Measurements from ENCODE around the gene KCNMB3.
"Not testable (repeated sequence)": the region's sequence is repeated elsewhere in the genome, so short reads cannot be mapped to it uniquely, and the experiment has no call there.

KCNMB3 gene

GRCh38 chr3:179278932-179279693 lies 28.2 kb upstream of the KCNMB3 start:
- H3K27ac ChIP-seq (ENCODE audit: low read length), result no peak overlapping the region
- H3K27me3 ChIP-seq (ENCODE audit: control insufficient read depth in 1 of 2, insufficient read depth in 2 of 2, low read length in 2 of 2), result no peaks in the 10 kb centered on the region
- H3K9me3 ChIP-seq (ENCODE audit: control insufficient read depth in 2 of 2, low read length in 2 of 2), result no peaks in the 10 kb centered on the region
- no peaks in the 10 kb centered on the region for H3K36me3 ChIP-seq (ENCODE audit: control insufficient read depth in 2 of 2, insufficient read depth in 2 of 2, low read length in 2 of 2)
- no peaks in the 10 kb centered on the region for H3K4me1 ChIP-seq (ENCODE audit: control insufficient read depth, insufficient read depth, low read length)
- H3K9ac ChIP-seq (ENCODE audit: low read length in 2 of 2), result no peak overlapping the region
- H3K4me3 ChIP-seq (ENCODE audit: low read length in 2 of 2), result no peak overlapping the region

- H3K27me3 ChIP-seq (ENCODE audit: control insufficient read depth in 1 of 2, insufficient read depth in 2 of 2, low read length in 2 of 2), result no peaks in the 10 kb centered on the region
- H3K27ac ChIP-seq (ENCODE audit: low read length), result no peak overlapping the region
- H3K4me1 ChIP-seq (ENCODE audit: control insufficient read depth, insufficient read depth, low read length), result no peaks in the 10 kb centered on the region
- H3K4me3 ChIP-seq (ENCODE audit: low read length in 2 of 2), result no peak overlapping the region
- no peak overlapping the region for H3K9ac ChIP-seq (ENCODE audit: low read length in 2 of 2)
- H3K9me3 ChIP-seq (ENCODE audit: control insufficient read depth in 2 of 2, low read length in 2 of 2), result no peaks in the 10 kb centered on the region
- H3K36me3 ChIP-seq (ENCODE audit: control insufficient read depth in 2 of 2, insufficient read depth in 2 of 2, low read length in 2 of 2), result no peaks in the 10 kb centered on the region
These were observed 27.2 kb upstream of the KCNMB3 start for GRCh38 chr3:179278151-179278550.

- H3K27ac ChIP-seq (ENCODE audit: low read length), result no peak overlapping the region
- H3K9me3 ChIP-seq (ENCODE audit: control insufficient read depth in 2 of 2, low read length in 2 of 2), result no peaks in the 10 kb centered on the region
- no peaks in the 10 kb centered on the region for H3K36me3 ChIP-seq (ENCODE audit: control insufficient read depth in 2 of 2, insufficient read depth in 2 of 2, low read length in 2 of 2)
- H3K4me1 ChIP-seq (ENCODE audit: control insufficient read depth, insufficient read depth, low read length), result no peaks in the 10 kb centered on the region
- no peak overlapping the region for H3K4me3 ChIP-seq (ENCODE audit: low read length in 2 of 2)
- no peak overlapping the region for H3K9ac ChIP-seq (ENCODE audit: low read length in 2 of 2)
- no peaks in the 10 kb centered on the region for H3K27me3 ChIP-seq (ENCODE audit: control insufficient read depth in 1 of 2, insufficient read depth in 2 of 2, low read length in 2 of 2)
These were observed 25.8 kb upstream of the KCNMB3 start for GRCh38 chr3:179276743-179277142.

GRCh38 chr3:179276001-179276400 lies 25.1 kb upstream of the KCNMB3 start:
- Histone ChIP-seq H3K4me3 (ENCODE audit: low read length in 2 of 2) (no peak overlapping the region), H3K9ac (ENCODE audit: low read length in 2 of 2) (no peak overlapping the region), H3K27me3 (ENCODE audit: control insufficient read depth in 1 of 2, insufficient read depth in 2 of 2, low read length in 2 of 2) (no peaks in the 10 kb centered on the region), H3K27ac (ENCODE audit: low read length) (no peak overlapping the region), H3K9me3 (ENCODE audit: control insufficient read depth in 2 of 2, low read length in 2 of 2) (no peaks in the 10 kb centered on the region), H3K36me3 (ENCODE audit: control insufficient read depth in 2 of 2, insufficient read depth in 2 of 2, low read length in 2 of 2) (no peaks in the 10 kb centered on the region), H3K4me1 (ENCODE audit: control insufficient read depth, insufficient read depth, low read length) (no peaks in the 10 kb centered on the region)

GRCh38 chr3:179274434-179274833 lies 23.5 kb upstream of the KCNMB3 start:
- not testable (repeated sequence) for H3K27ac ChIP-seq (ENCODE audit: low read length); H3K9me3 ChIP-seq (ENCODE audit: control insufficient read depth in 2 of 2, low read length in 2 of 2); H3K9ac ChIP-seq (ENCODE audit: low read length in 2 of 2); H3K36me3 ChIP-seq (ENCODE audit: control insufficient read depth in 2 of 2, insufficient read depth in 2 of 2, low read length in 2 of 2); H3K4me1 ChIP-seq (ENCODE audit: control insufficient read depth, insufficient read depth, low read length); H3K27me3 ChIP-seq (ENCODE audit: control insufficient read depth in 1 of 2, insufficient read depth in 2 of 2, low read length in 2 of 2); H3K4me3 ChIP-seq (ENCODE audit: low read length in 2 of 2)

GRCh38 chr3:179272385-179272784 lies 21.5 kb upstream of the KCNMB3 start:
- Histone ChIP-seq H3K27me3 (ENCODE audit: control insufficient read depth in 1 of 2, insufficient read depth in 2 of 2, low read length in 2 of 2) (no peaks in the 10 kb centered on the region), H3K27ac (ENCODE audit: low read length) (no peak overlapping the region), H3K9me3 (ENCODE audit: control insufficient read depth in 2 of 2, low read length in 2 of 2) (no peaks in the 10 kb centered on the region), H3K9ac (ENCODE audit: low read length in 2 of 2) (no peak overlapping the region), H3K4me1 (ENCODE audit: control insufficient read depth, insufficient read depth, low read length) (no peaks in the 10 kb centered on the region), H3K4me3 (ENCODE audit: low read length in 2 of 2) (no peak overlapping the region), H3K36me3 (ENCODE audit: control insufficient read depth in 2 of 2, insufficient read depth in 2 of 2, low read length in 2 of 2) (no peaks in the 10 kb centered on the region)

GRCh38 chr3:179269152-179269707 lies 18.3 kb upstream of the KCNMB3 start:
- H3K4me1 ChIP-seq (ENCODE audit: control insufficient read depth, insufficient read depth, low read length), result no peaks in the 10 kb centered on the region
- no peaks in the 10 kb centered on the region for H3K27me3 ChIP-seq (ENCODE audit: control insufficient read depth in 1 of 2, insufficient read depth in 2 of 2, low read length in 2 of 2)
- H3K4me3 ChIP-seq (ENCODE audit: low read length in 2 of 2), result no peak overlapping the region
- H3K36me3 ChIP-seq (ENCODE audit: control insufficient read depth in 2 of 2, insufficient read depth in 2 of 2, low read length in 2 of 2), result no peaks in the 10 kb centered on the region
- H3K9me3 ChIP-seq (ENCODE audit: control insufficient read depth in 2 of 2, low read length in 2 of 2), result no peaks in the 10 kb centered on the region
- no peak overlapping the region for H3K9ac ChIP-seq (ENCODE audit: low read length in 2 of 2)
- H3K27ac ChIP-seq (ENCODE audit: low read length), result no peak overlapping the region

- H3K27ac ChIP-seq (ENCODE audit: low read length), result no peak overlapping the region
- H3K4me3 ChIP-seq (ENCODE audit: low read length in 2 of 2), result no peak overlapping the region
- no peak overlapping the region for H3K9ac ChIP-seq (ENCODE audit: low read length in 2 of 2)
- H3K4me1 ChIP-seq (ENCODE audit: control insufficient read depth, insufficient read depth, low read length), result no peaks in the 10 kb centered on the region
- no peaks in the 10 kb centered on the region for H3K9me3 ChIP-seq (ENCODE audit: control insufficient read depth in 2 of 2, low read length in 2 of 2)
- H3K27me3 ChIP-seq (ENCODE audit: control insufficient read depth in 1 of 2, insufficient read depth in 2 of 2, low read length in 2 of 2), result no peaks in the 10 kb centered on the region
- H3K36me3 ChIP-seq (ENCODE audit: control insufficient read depth in 2 of 2, insufficient read depth in 2 of 2, low read length in 2 of 2), result no peaks in the 10 kb centered on the region
These were observed 17.6 kb upstream of the KCNMB3 start for GRCh38 chr3:179268400-179269051.

GRCh38 chr3:179266701-179267211 lies 15.8 kb upstream of the KCNMB3 start:
- H3K27ac ChIP-seq (ENCODE audit: low read length), result no peak overlapping the region
- H3K9me3 ChIP-seq (ENCODE audit: control insufficient read depth in 2 of 2, low read length in 2 of 2), result no peaks in the 10 kb centered on the region
- no peaks in the 10 kb centered on the region for H3K4me1 ChIP-seq (ENCODE audit: control insufficient read depth, insufficient read depth, low read length)
- no peaks in the 10 kb centered on the region for H3K36me3 ChIP-seq (ENCODE audit: control insufficient read depth in 2 of 2, insufficient read depth in 2 of 2, low read length in 2 of 2)
- no peaks in the 10 kb centered on the region for H3K27me3 ChIP-seq (ENCODE audit: control insufficient read depth in 1 of 2, insufficient read depth in 2 of 2, low read length in 2 of 2)
- H3K4me3 ChIP-seq (ENCODE audit: low read length in 2 of 2), result no peak overlapping the region
- H3K9ac ChIP-seq (ENCODE audit: low read length in 2 of 2), result no peak overlapping the region

GRCh38 chr3:179265875-179266274 lies 15.0 kb upstream of the KCNMB3 start:
- Histone ChIP-seq H3K9me3 (ENCODE audit: control insufficient read depth in 2 of 2, low read length in 2 of 2) (no peaks in the 10 kb centered on the region), H3K27me3 (ENCODE audit: control insufficient read depth in 1 of 2, insufficient read depth in 2 of 2, low read length in 2 of 2) (no peaks in the 10 kb centered on the region), H3K4me1 (ENCODE audit: control insufficient read depth, insufficient read depth, low read length) (no peaks in the 10 kb centered on the region), H3K36me3 (ENCODE audit: control insufficient read depth in 2 of 2, insufficient read depth in 2 of 2, low read length in 2 of 2) (no peaks in the 10 kb centered on the region), H3K9ac (ENCODE audit: low read length in 2 of 2) (no peak overlapping the region), H3K4me3 (ENCODE audit: low read length in 2 of 2) (no peak overlapping the region), H3K27ac (ENCODE audit: low read length) (no peak overlapping the region)

GRCh38 chr3:179265092-179265491 lies 14.2 kb upstream of the KCNMB3 start:
- Histone ChIP-seq H3K36me3 (ENCODE audit: control insufficient read depth in 2 of 2, insufficient read depth in 2 of 2, low read length in 2 of 2) (no peaks in the 10 kb centered on the region), H3K9ac (ENCODE audit: low read length in 2 of 2) (no peak overlapping the region), H3K4me1 (ENCODE audit: control insufficient read depth, insufficient read depth, low read length) (no peaks in the 10 kb centered on the region), H3K27ac (ENCODE audit: low read length) (no peak overlapping the region), H3K27me3 (ENCODE audit: control insufficient read depth in 1 of 2, insufficient read depth in 2 of 2, low read length in 2 of 2) (no peaks in the 10 kb centered on the region), H3K4me3 (ENCODE audit: low read length in 2 of 2) (no peak overlapping the region), H3K9me3 (ENCODE audit: control insufficient read depth in 2 of 2, low read length in 2 of 2) (no peaks in the 10 kb centered on the region)
